Endothelial cell of hepatic sinusoid (primary cell): ENCODE measurements around the gene CAMTA1.
"Not testable (repeated sequence)": the region's sequence is repeated elsewhere in the genome, so short reads cannot be mapped to it uniquely, and the experiment has no call there.

Experiments
- in situ Hi-C: cut with HindIII; loops from 2 replicates; pipeline ENCODE4 v1.10.0; 2017; ENCODE audit warnings: low sequenced_read_pairs

The CAMTA1 gene

GRCh38 chr1:6785318-6785727, at the start of gene CAMTA1:
Gene CAMTA1 (plus strand): TSS chr1:6785454. CDS start chr1:6785531, 77 bp downstream.
- in situ Hi-C loops: no loop called here

- in situ Hi-C loops: no loop called here
Measured at GRCh38 chr1:6738987-6739676, 46.1 kb upstream of the CAMTA1 start.

- in situ Hi-C loops: not testable (repeated sequence)
Measured at GRCh38 chr1:6742676-6743188, 42.5 kb upstream of the CAMTA1 start.

GRCh38 chr1:6743189-6744101, 41.8 kb upstream of the CAMTA1 start:
- in situ Hi-C loops: no loop called here

GRCh38 chr1:6745073-6745472, 40.2 kb upstream of the CAMTA1 start:
- in situ Hi-C loops: no loop called here

GRCh38 chr1:6747674-6748073, 37.6 kb upstream of the CAMTA1 start:
- in situ Hi-C loops: no loop called here

- in situ Hi-C loops: no loop called here
Measured at GRCh38 chr1:6750490-6750889, 34.8 kb upstream of the CAMTA1 start.

GRCh38 chr1:6753320-6754140, 31.7 kb upstream of the CAMTA1 start:
- in situ Hi-C loops: no loop called here

- in situ Hi-C loops: no loop called here
Measured at GRCh38 chr1:6756457-6756856, 28.8 kb upstream of the CAMTA1 start.

- in situ Hi-C loops: no loop called here
Measured at GRCh38 chr1:6757719-6758435, 27.4 kb upstream of the CAMTA1 start.

GRCh38 chr1:6761196-6761737, 24.0 kb upstream of the CAMTA1 start:
- in situ Hi-C loops: loop anchor here (5.0 kb wide), 2 partner anchors 44 to 251 kb away; no protein-coding TSS in a partner anchor

- in situ Hi-C loops: loop anchor here (5.0 kb wide), 2 partner anchors 45 to 250 kb away; no protein-coding TSS in a partner anchor
Measured at GRCh38 chr1:6762060-6762459, 23.2 kb upstream of the CAMTA1 start.

- in situ Hi-C loops: no loop called here
Measured at GRCh38 chr1:6770751-6771440, 14.4 kb upstream of the CAMTA1 start.

GRCh38 chr1:6771441-6771769, 13.8 kb upstream of the CAMTA1 start:
- in situ Hi-C loops: no loop called here

- in situ Hi-C loops: no loop called here
Measured at GRCh38 chr1:6774381-6774780, 10.9 kb upstream of the CAMTA1 start.

GRCh38 chr1:6775261-6776043, 9.8 kb upstream of the CAMTA1 start:
- in situ Hi-C loops: no loop called here

- in situ Hi-C loops: no loop called here
Measured at GRCh38 chr1:6776389-6776788, 8.9 kb upstream of the CAMTA1 start.

- in situ Hi-C loops: no loop called here
Measured at GRCh38 chr1:6776895-6777294, 8.4 kb upstream of the CAMTA1 start.

GRCh38 chr1:6777813-6778212, 7.4 kb upstream of the CAMTA1 start:
- in situ Hi-C loops: no loop called here
